DND-41 (cell line): ENCODE measurements around the gene DLGAP1.

Experiments
- ATAC-seq: fragments of 200-7000 bp; cut with Tn5 transposase; 3 replicates; pipeline ENCODE4 v1.9.1; 2021; ENCODE audit warnings: low read depth; ENCODE audit not compliant: insufficient read depth
- DNase-seq: peaks from one replicate; pipeline ENCODE4 v3.0.0-alpha.2; 2020
- H2AFZ ChIP-seq: 2 replicates; pipeline ENCODE4 v1.6.0; 2012; ENCODE audit warnings: low read depth, low read length
- H3K27ac ChIP-seq: 2 replicates; pipeline ENCODE4 v1.5.1; 2012; ENCODE audit warnings: low read length, inconsistent platforms
- H3K27me3 ChIP-seq: fragments of 200-600 bp; sonication (generic); 2 replicates; pipeline ENCODE4 v1.6.0; 2012; ENCODE audit warnings: low read length, mild to moderate bottlenecking, inconsistent platforms; ENCODE audit not compliant: insufficient read depth, poor library complexity
- H3K36me3 ChIP-seq: 2 replicates; pipeline ENCODE4 v1.5.1; 2012; ENCODE audit warnings: low read length, inconsistent platforms; ENCODE audit not compliant: insufficient read depth
- H3K4me1 ChIP-seq: 2 replicates; pipeline ENCODE4 v1.5.1; 2012; ENCODE audit warnings: mild to moderate bottlenecking, low read length; ENCODE audit not compliant: insufficient read depth
- H3K4me2 ChIP-seq: 2 replicates; pipeline ENCODE4 v1.6.0; 2012; ENCODE audit warnings: mild to moderate bottlenecking, moderate library complexity, low read length, inconsistent platforms; ENCODE audit not compliant: insufficient read depth
- H3K4me3 ChIP-seq, 2 experiments: fragments of 200-600 bp in 1 of 2; shearing (Covaris generic) in 1 of 2; 2 replicates each; pipeline ENCODE4 v1.5.1; 2012 to 2016; ENCODE audit warnings: inconsistent platforms in 2 of 2, low read length in 2 of 2, mild to moderate bottlenecking in 2 of 2, low read depth in 1 of 2, moderate library complexity in 1 of 2
- H3K79me2 ChIP-seq: 2 replicates; pipeline ENCODE4 v1.6.0; 2012; ENCODE audit warnings: low read length, inconsistent platforms; ENCODE audit not compliant: insufficient read depth
- H3K9ac ChIP-seq: 2 replicates; pipeline ENCODE4 v1.6.0; 2012; ENCODE audit warnings: low read depth, mild to moderate bottlenecking, inconsistent platforms, low read length, moderate library complexity
- H3K9me3 ChIP-seq: 2 replicates; pipeline ENCODE4 v1.5.1; 2012; ENCODE audit warnings: low read length, moderate library complexity, mild to moderate bottlenecking, inconsistent platforms; ENCODE audit not compliant: insufficient read depth, severe bottlenecking
- H4K20me1 ChIP-seq: 2 replicates; pipeline ENCODE4 v1.6.0; 2012; ENCODE audit warnings: low read length; ENCODE audit not compliant: insufficient read depth
- EZH2 ChIP-seq: IDR thresholded peaks from 3 replicates; pipeline ENCODE4 v1.6.1; 2012; ENCODE audit warnings: borderline replicate concordance, low read depth, mild to moderate bottlenecking, moderate library complexity, low read length, inconsistent platforms; ENCODE audit not compliant: severe bottlenecking
- TF ChIP-seq, protein P1 (sequence below): IDR thresholded peaks from 2 replicates; pipeline ENCODE4 v1.5.1; 2012; ENCODE audit warnings: borderline replicate concordance, low read length, moderate library complexity, mild to moderate bottlenecking; ENCODE audit not compliant: poor library complexity, severe bottlenecking; ENCODE audit errors: extremely low read depth

The DLGAP1 gene

DNA sequence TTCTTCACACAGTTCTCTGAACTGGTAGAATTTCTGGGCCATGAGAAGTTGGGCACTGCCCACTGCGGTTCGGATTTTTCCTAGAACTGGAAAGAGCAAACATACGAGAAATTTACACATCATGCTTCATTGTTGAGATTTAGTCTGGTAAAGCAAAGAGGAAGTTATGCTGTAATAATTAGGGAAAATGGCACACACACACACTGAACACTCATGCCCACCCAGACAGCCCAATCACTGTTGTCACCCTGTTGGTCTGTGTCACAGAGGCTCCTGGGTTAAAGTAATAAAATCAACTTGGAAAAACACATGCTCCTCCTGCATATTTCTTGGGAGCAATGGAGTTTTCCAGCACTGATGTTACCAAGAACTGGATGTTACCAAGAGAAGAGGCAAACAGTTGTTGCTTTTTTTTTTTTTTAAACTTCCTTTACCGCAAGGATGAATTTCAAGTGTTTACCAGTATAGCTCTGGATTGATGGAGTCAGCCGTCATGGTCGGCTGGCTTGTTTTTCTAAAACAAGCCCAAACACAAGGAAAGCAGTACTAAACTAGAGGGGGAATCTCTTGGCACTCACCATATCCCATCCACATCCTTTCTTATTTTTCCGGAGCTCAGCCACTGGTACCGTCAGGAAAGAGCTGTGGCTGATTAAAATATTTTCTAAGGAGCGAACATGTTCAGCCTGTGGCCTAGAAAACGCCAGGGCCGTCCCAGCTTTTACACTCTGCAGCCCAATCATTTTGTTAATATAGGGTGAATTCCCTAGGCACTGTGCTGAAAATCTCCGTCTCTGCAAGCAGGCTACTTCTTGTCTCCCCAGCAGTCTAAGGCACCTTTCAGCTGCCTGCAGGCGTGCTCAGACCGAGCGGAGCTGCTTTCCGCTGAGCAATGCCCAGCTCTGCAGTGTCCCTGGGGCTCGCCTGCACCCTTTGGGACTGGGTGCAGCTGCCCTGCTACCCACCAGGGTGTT, 946.2 kb downstream of the DLGAP1 start:
- H3K4me2 ChIP-seq = no peak overlapping the region
- no peaks in the 10 kb centered on the region for H3K4me1 ChIP-seq

GRCh38 chr18:3504637-3505036, 950.5 kb downstream of the DLGAP1 start:
- no peak overlapping the region for H3K27ac ChIP-seq
- peaks cover 6% of the 10 kb centered on the region for H3K27me3 ChIP-seq
- no peak overlapping the region for H3K9ac ChIP-seq
- no peaks in the 10 kb centered on the region for H3K79me2 ChIP-seq
- no peak for ATAC-seq
- no peaks in the 10 kb centered on the region for H4K20me1 ChIP-seq
- no peak overlapping the region for H3K4me3 ChIP-seq
- no peak overlapping the region for H3K4me2 ChIP-seq
- no peaks in the 10 kb centered on the region for H3K4me1 ChIP-seq
- H2AFZ ChIP-seq = no peak overlapping the region
- DNase-seq = no peak
- no peaks in the 10 kb centered on the region for H3K36me3 ChIP-seq
- TF ChIP-seq, protein P1, sequence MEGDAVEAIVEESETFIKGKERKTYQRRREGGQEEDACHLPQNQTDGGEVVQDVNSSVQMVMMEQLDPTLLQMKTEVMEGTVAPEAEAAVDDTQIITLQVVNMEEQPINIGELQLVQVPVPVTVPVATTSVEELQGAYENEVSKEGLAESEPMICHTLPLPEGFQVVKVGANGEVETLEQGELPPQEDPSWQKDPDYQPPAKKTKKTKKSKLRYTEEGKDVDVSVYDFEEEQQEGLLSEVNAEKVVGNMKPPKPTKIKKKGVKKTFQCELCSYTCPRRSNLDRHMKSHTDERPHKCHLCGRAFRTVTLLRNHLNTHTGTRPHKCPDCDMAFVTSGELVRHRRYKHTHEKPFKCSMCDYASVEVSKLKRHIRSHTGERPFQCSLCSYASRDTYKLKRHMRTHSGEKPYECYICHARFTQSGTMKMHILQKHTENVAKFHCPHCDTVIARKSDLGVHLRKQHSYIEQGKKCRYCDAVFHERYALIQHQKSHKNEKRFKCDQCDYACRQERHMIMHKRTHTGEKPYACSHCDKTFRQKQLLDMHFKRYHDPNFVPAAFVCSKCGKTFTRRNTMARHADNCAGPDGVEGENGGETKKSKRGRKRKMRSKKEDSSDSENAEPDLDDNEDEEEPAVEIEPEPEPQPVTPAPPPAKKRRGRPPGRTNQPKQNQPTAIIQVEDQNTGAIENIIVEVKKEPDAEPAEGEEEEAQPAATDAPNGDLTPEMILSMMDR = no peak
- no peak for TF ChIP-seq EZH2
- H3K9me3 ChIP-seq = no peaks in the 10 kb centered on the region

More for the DNA sequence above, 946.2 kb downstream of the DLGAP1 start:
- H4K20me1 ChIP-seq = no peaks in the 10 kb centered on the region
- H3K27me3 ChIP-seq = no peaks in the 10 kb centered on the region
- no peaks in the 10 kb centered on the region for H3K36me3 ChIP-seq
- H3K9ac ChIP-seq = no peak overlapping the region
- DNase-seq (no peak), ATAC-seq (no peak)
- no peaks in the 10 kb centered on the region for H3K9me3 ChIP-seq
- no peaks in the 10 kb centered on the region for H3K79me2 ChIP-seq
- no peak overlapping the region for H3K27ac ChIP-seq
- no peak overlapping the region for H3K4me3 ChIP-seq
- no peak for TF ChIP-seq EZH2
- TF ChIP-seq, protein P1 = no peak
- H2AFZ ChIP-seq = no peak overlapping the region

GRCh38 chr18:3502650-3503049, 952.5 kb downstream of the DLGAP1 start:
- Histone ChIP-seq H3K9ac (no peak overlapping the region), H4K20me1 (no peaks in the 10 kb centered on the region), H3K4me2 (no peak overlapping the region), H3K9me3 (no peaks in the 10 kb centered on the region), H2AFZ (no peak overlapping the region), H3K4me3 (no peak overlapping the region), H3K27ac (no peak overlapping the region), H3K79me2 (no peaks in the 10 kb centered on the region), H3K27me3 (peaks cover 10% of the 10 kb centered on the region), H3K4me1 (no peaks in the 10 kb centered on the region), H3K36me3 (no peaks in the 10 kb centered on the region)
- no peak for DNase-seq
- no peak for TF ChIP-seq EZH2
- TF ChIP-seq, protein P1 = no peak
- ATAC-seq = no peak
